Thyroid gland (tissue), 4 donors: ENCODE data around the gene SMIM43.

Experiments
- CTCF ChIP-seq, 6 experiments: fragments of 200-600 bp in 3 of 6; fragments of 450-650 bp in 3 of 6; sonication (generic) in 3 of 6; IDR thresholded peaks; one replicate each; pipeline ENCODE4 v1.5.1; 2016 to 2019; ENCODE audit warnings: antibody characterized with exemption in 6 of 6, mild to moderate bottlenecking in 2 of 6, inconsistent platforms in 1 of 6, moderate library complexity in 1 of 6
- POLR2A ChIP-seq, 2 donors: fragments of 450-650 bp; IDR thresholded peaks; one replicate each; pipeline ENCODE4 v1.6.1; 2017; ENCODE audit warnings: antibody characterized with exemption in 2 of 2, mild to moderate bottlenecking in 2 of 2, moderate library complexity in 1 of 2

- TF ChIP-seq POLR2A (IDR thresholded peaks at IDR 0.05) (no peak), CTCF (IDR thresholded peaks at IDR 0.05) (no peak)
Measured at GRCh38 chr4:121734571-121734970, 30.4 kb downstream of the SMIM43 start.
